GM18498 (cell line): ENCODE measurements around the gene TNS3.

ENCODE experiments used
- ATAC-seq: cut with Tn5 transposase; IDR thresholded peaks from one replicate; pipeline ENCODE4 v1.9.1; 2021; ENCODE audit warnings: mild to moderate bottlenecking, moderate library complexity; ENCODE audit not compliant: unreplicated experiment

Gene TNS3

DNA sequence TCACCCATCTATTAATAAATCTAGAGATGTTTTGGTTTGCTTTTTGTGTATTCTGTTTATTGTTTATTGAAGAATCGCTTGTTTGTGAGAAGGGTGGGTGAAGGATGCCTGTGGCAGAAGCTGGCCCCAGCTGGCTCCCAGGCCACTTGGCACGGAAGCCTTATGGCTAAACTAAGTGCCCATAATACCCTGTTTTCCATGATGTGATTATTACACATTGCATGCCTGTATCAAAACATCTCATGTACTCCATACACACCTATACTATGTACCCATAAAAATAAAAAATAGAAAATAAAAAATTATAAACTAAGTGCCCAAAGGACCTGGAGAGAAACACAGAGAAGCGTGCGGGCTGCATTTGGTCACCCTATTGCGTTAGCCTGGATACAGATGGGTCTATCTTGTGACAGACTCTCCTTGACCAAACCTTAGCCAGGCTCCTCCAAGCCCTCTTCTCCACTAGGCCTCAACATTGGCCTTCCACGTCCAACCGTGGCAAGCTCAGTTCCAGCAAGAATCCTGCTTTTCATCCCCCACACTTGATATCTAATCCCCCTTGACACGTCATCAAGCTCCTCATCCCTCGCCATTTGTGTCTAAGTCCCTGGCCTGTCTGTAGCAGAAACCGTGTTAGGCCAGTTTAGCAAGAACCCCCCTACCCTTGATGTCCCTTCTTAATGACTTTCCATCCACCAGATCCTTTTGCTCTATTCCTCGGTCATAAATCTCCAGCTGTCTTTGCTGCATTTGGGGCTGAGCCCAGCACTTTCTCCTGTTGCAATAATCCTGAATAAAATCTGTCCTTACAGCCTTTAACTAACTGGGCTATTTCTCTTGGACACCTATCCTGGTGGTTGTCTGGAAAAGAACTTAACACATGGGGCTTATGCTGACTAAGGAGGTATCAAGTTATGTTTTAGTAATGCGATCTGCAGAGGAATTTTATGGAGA, 245.2 kb downstream of the TNS3 start:
- no peak for ATAC-seq

DNA sequence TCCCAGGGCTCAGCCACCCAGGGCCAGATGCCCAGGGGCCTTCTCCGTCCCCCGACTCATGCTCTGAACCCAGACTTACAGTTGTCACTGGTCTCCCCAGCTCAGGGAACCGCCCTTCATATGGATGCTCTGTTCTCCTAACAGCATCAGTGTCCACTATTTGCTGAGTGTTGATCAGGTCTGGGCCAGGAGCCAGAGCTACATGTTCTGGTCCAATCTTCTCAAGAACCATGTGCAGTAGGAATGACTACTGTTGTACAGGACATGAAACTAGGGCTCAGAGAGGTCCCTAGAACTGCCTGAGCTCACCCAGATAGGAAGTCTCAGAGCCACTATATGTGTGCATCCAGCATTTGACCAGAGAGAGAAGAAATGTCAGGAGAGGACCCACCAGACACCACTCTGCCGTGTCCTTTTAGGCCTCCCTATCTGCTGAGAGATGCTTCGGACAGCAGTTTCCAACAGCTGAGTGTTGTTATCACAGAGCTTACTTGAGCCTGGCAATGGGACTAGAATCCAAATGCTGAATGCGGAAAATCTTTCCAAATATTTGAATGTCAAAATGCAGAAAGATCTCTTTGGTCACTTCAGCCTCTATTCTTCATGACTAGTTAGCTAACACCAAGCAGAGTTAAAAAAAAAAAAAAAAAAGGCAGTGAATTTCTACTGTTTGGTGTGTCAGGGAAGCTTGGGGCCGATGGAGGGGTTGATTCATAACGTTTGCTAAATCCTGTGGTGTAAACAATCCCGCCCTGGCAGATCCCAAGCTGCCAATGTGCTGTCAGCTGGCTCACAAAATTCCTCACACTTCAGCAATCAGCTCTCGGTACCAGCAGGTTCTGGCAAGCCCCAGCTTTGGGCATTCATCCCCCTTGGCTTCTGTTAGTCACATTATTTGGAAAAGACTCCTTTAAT, 246.1 kb downstream of the TNS3 start:
- no peak for ATAC-seq

DNA sequence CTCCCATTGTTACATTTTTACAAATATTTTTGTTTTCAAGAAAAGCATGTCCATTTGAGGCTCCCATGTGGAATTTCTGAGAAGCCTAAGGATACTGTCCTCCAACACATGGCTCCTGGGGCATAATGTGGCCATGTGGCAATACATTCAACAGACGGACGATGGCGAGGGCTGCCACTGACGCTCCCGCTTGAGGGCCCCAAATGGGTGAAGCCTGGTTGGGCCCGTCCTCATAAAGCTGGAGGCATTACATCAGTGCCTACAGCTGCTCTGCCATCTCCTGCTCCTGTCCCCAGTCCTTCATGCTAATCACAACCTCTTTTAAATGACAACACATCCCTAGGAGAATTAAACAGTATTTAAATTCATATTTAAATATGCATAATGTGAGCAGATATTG, 246.8 kb downstream of the TNS3 start:
- no peak for ATAC-seq

DNA sequence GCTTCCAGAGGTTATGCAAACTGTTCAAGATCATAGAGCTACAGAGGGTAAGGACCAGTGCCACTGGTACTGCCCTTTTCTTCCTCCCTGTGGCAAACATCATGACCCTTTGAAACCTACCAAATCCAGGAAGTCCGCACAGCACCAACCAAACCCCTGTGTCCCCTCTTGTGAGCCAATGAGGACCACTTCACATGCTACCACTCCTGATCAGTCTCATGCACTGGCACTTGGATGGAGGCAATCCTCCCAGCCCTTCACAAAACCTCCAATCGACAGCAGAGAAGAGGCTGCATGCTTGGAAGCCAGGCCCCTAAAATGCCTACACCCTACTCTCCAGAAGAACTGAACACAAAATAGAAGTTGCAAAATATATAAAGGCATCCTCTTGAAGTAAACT, 248.0 kb downstream of the TNS3 start:
- ATAC-seq: no peak

DNA sequence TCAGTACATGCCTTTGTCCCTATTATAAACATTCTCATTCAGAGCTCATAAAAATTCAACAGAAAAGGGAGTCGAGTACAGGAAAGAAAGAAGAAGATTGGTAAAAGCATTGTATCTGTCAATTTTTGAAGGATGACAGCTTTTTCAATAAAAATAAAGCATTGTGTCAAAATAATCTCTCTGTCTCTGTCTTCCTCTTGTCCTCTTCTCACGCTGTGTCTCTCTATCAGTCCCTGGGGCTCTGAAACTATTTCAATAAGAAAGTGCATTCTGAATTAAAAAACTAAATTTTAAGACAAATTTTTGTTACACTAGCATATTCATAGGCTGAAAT, 248.4 kb downstream of the TNS3 start:
- no peak for ATAC-seq

- no peak for ATAC-seq
These were observed 249.0 kb downstream of the TNS3 start for GRCh38 chr7:47332681-47333553.

DNA sequence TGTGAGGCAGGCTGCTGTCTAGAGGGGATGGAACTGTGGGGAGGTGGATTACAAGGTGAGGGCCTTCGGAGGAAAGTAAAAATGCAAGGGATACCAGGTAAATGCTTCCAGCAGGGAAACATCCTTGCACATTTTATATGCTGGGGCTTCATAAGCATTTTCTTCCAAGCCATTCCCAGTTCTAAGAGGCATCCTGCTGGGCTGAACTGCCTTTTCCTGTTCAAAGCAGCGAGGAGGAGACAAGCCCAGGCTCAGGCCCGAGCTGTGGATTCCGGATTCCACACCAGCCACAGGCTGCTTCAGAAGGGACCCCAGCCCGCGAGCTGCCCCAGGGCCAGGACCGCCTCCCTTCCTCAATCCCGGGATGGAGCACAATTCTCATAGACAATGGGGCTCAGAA, 249.7 kb downstream of the TNS3 start:
- ATAC-seq: no peak

- no peak for ATAC-seq
These were observed 250.7 kb downstream of the TNS3 start for GRCh38 chr7:47331179-47331565.

GRCh38 chr7:47330561-47331178, 251.2 kb downstream of the TNS3 start:
- no peak for ATAC-seq

DNA sequence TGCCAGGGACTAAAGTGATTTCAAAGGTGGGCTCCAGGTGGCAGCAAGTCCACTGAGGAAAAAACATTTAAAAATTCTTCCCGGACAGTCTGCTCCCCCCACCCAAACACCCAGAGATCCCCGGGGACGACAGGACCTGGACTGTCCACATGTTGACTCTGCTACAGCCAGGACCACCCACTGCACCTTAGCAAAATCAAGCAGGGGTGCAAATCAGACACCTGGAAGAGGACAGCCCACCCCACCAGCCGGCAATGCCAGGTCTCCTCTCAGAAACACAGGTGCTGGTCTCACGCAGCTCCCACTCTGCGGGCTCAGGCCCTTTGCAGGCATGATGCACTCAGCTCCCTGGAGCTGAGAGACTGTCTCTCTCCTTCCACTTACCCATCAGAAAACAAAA, 251.9 kb downstream of the TNS3 start:
- no peak for ATAC-seq

- ATAC-seq: no peak
These were observed 252.5 kb downstream of the TNS3 start for GRCh38 chr7:47329320-47329926.

DNA sequence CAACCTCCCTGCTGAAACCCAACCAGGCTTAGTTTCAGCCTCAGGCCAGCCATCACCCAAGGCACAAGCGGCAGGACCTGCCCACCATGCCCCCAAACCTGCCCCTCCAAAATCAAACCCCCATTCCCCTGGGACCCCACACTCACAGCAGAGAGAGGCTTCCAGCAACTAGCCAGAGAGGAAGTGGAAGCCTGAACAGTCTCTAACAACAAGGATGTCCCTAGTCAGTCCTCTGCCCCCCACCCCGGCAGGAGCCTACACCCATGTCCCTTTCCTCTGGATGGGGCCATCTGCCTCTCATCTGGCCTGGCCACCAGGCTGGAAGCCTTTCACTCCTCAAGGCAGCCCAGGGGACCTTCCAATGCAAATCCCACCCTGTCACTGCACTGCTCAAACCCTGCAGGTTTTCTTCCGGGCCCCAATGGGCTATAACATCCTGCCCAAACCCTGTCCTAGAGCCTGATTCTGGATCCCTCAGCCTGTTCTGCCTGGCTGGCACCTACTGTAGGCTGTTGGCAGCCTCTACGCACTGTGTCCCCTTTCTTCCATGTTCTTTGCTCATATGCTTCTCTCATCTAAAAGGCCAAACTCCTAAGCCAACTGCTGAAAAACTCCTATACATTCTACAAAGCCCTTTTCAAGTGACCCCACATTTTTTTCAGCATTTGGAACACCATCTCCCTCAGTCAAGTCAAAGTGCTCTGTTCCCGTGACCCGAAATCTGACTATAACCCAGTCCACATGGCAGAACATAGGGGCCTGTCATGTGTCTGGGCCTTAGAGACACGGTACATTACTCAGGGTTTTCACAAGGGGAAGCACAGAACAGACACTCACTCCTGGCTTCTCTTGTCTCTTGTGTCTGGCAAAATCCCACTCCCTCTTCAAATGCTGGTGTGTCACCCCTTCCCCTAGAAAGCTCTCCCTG, 253.3 kb downstream of the TNS3 start:
- ATAC-seq: no peak

DNA sequence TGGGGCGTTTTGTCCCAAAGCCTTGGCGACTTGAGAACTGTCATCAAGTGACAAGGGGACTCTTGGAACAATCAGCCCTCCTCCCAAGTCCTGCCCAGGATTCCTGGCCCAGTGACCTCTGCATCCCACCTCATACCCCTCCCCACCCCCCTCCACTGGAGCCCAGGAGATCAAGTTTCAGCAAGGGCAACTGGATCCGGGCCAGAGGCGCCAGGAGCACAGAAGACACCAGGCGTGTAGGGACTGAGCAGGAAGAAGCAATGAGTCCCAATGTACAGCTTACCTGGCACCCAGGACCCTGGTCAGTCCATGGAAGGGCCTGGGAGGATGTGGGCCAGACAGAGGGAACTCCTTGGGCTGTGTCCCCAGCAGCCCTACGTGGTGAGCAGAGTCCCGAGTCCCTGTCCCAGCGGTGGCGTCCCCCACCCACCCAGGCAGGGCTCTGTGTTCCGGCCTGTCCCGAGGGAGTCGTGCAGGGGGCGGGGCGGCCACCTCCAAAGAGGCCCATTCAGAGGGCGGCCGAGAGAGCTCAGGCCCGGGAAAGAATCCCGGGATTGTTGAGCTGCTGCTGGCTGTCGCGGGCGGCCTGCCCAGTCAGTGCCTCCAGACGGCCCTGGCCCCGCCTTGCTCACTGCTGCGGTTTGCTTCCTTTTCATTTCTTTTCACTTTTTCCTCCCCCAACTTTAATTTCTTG, 254.1 kb downstream of the TNS3 start:
- ATAC-seq: no peak

- ATAC-seq: no peak
These were observed 254.6 kb downstream of the TNS3 start for GRCh38 chr7:47327346-47327697.

- no peak for ATAC-seq
These were observed 255.1 kb downstream of the TNS3 start for GRCh38 chr7:47326808-47327207.

GRCh38 chr7:47326220-47326619, 255.7 kb downstream of the TNS3 start:
- no peak for ATAC-seq

DNA sequence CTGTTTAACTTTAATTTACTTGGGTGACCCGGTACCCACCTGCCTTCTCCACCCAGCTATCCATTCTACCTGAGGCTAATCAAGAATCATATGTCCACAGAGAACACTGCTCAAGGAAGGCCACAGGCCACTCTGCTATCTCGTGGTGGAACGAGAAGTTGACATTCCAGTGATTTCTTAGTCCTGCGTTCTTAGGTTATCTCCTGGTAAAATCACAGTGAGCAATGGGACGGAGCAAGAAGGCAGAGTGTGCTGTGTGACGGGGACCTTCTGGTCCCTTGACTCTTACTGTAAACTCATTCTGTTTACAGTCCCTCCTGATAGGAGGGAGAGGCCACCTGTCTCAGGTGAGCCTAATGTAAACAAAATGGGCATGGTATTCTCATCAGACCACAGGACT, 256.6 kb downstream of the TNS3 start:
- no peak for ATAC-seq

- no peak for ATAC-seq
These were observed 258.0 kb downstream of the TNS3 start for GRCh38 chr7:47323904-47324303.

- ATAC-seq: no peak
These were observed 259.2 kb downstream of the TNS3 start for GRCh38 chr7:47322731-47323130.
